Karpas-422 (cell line): Measurements from ENCODE around the gene PRC1. TPM values are rescaled to one million over a fixed set of nuclear protein-coding genes. Genes with fewer than 3 reads are reported as not detected.

Source experiments
- DNase-seq: peaks from one replicate; pipeline ENCODE4 v3.0.0-alpha.2; 2015
- H2AFZ ChIP-seq: fragments of 200-600 bp; sonication (generic); 2 replicates; pipeline ENCODE4 v1.6.1; 2014; ENCODE audit warnings: antibody characterized with exemption, low read length, mixed read lengths
- H3K27ac ChIP-seq: fragments of 200-600 bp; sonication (generic); 2 replicates; pipeline ENCODE4 v1.5.1; 2014; ENCODE audit warnings: mild to moderate bottlenecking, low read length, moderate library complexity
- H3K27me3 ChIP-seq: fragments of 200-600 bp; sonication (generic); 2 replicates; pipeline ENCODE4 v1.6.1; 2014; ENCODE audit warnings: low read length, mixed read lengths
- H3K36me3 ChIP-seq: fragments of 200-600 bp; sonication (generic); 2 replicates; pipeline ENCODE4 v1.6.1; 2014; ENCODE audit warnings: low read length, mixed read lengths; ENCODE audit not compliant: insufficient read depth
- H3K4me1 ChIP-seq: fragments of 200-600 bp; sonication (generic); 2 replicates; pipeline ENCODE4 v1.6.1; 2014; ENCODE audit warnings: mild to moderate bottlenecking, low read length, mixed read lengths
- H3K4me2 ChIP-seq: fragments of 200-600 bp; sonication (generic); 2 replicates; pipeline ENCODE4 v1.6.1; 2014; ENCODE audit warnings: low read length, low read depth, mild to moderate bottlenecking; ENCODE audit not compliant: poor library complexity, severe bottlenecking
- H3K4me3 ChIP-seq: fragments of 200-600 bp; sonication (generic); 2 replicates; pipeline ENCODE4 v1.5.1; 2014; ENCODE audit warnings: mild to moderate bottlenecking, antibody characterized with exemption, low read length, mixed read lengths
- H3K79me2 ChIP-seq: fragments of 200-600 bp; sonication (generic); 2 replicates; pipeline ENCODE4 v1.6.1; 2014; ENCODE audit warnings: mild to moderate bottlenecking, low read length, mixed read lengths
- H3K9ac ChIP-seq: fragments of 200-600 bp; sonication (generic); 2 replicates; pipeline ENCODE4 v1.6.0; 2014; ENCODE audit warnings: low read length
- H3K9me2 ChIP-seq: fragments of 200-600 bp; sonication (generic), shearing (Covaris generic); replicated peaks from 2 replicates; pipeline ENCODE4 v1.6.0; 2014; ENCODE audit warnings: mild to moderate bottlenecking, low read length, moderate library complexity; ENCODE audit not compliant: insufficient read depth
- H3K9me3 ChIP-seq: fragments of 300-700, 200-600 bp; sonication (generic); 2 replicates; pipeline ENCODE4 v1.6.1; 2014; ENCODE audit warnings: low read length, mixed read lengths
- H4K20me1 ChIP-seq: fragments of 200-600 bp; sonication (generic); 2 replicates; pipeline ENCODE4 v1.6.1; 2014; ENCODE audit warnings: mild to moderate bottlenecking, antibody characterized with exemption, low read length, low read depth; ENCODE audit not compliant: insufficient read depth
- total RNA-seq: library from RNA; depleted of rRNA; stranded (reverse); fragments of >200 nt; shearing (Covaris generic); gene quantifications from 2 replicates; pipeline ENCODE4 v1.2.3, GENCODE V29; 2014; ENCODE audit warnings: low replicate concordance

Gene PRC1
- total RNA-seq, 1 experiment from 2014 or later: 87.5 TPM

- Histone ChIP-seq H3K27ac (no peak overlapping the region), H3K79me2 (peaks cover 9% of the 10 kb centered on the region), H3K4me2 (no peak overlapping the region), H3K4me1 (no peaks in the 10 kb centered on the region), H3K36me3 (peaks cover 69% of the 10 kb centered on the region), H3K9me2 (no peaks in the 10 kb centered on the region), H4K20me1 (no peaks in the 10 kb centered on the region), H3K27me3 (no peaks in the 10 kb centered on the region), H2AFZ (no peak overlapping the region), H3K9ac (no peak overlapping the region), H3K9me3 (no peaks in the 10 kb centered on the region), H3K4me3 (no peak overlapping the region)
- DNase-seq: no peak
Measured at GRCh38 chr15:90967206-90967605, 27.1 kb downstream of the PRC1 start.

- DNase-seq: no peak
- Histone ChIP-seq H3K27me3 (no peaks in the 10 kb centered on the region), H2AFZ (no peak overlapping the region), H4K20me1 (no peaks in the 10 kb centered on the region), H3K4me2 (no peak overlapping the region), H3K9me2 (no peaks in the 10 kb centered on the region), H3K4me3 (no peak overlapping the region), H3K27ac (no peak overlapping the region), H3K4me1 (no peaks in the 10 kb centered on the region), H3K9me3 (no peaks in the 10 kb centered on the region), H3K36me3 (peaks cover 74% of the 10 kb centered on the region), H3K79me2 (peaks cover 9% of the 10 kb centered on the region), H3K9ac (no peak overlapping the region)
Measured at GRCh38 chr15:90966262-90966661, 28.1 kb downstream of the PRC1 start.

GRCh38 chr15:90962021-90962420 is 32.3 kb downstream of the PRC1 start:
- H3K79me2 ChIP-seq: peaks cover 14% of the 10 kb centered on the region
- H2AFZ ChIP-seq: no peak overlapping the region
- peaks cover 38% of the 10 kb centered on the region for H3K36me3 ChIP-seq
- no peak overlapping the region for H3K9ac ChIP-seq
- H3K9me3 ChIP-seq: no peaks in the 10 kb centered on the region
- H3K27me3 ChIP-seq: no peaks in the 10 kb centered on the region
- H3K27ac ChIP-seq: no peak overlapping the region
- no peaks in the 10 kb centered on the region for H3K9me2 ChIP-seq
- no peak for DNase-seq
- H3K4me2 ChIP-seq: no peak overlapping the region
- no peak overlapping the region for H3K4me3 ChIP-seq
- no peaks in the 10 kb centered on the region for H3K4me1 ChIP-seq
- no peaks in the 10 kb centered on the region for H4K20me1 ChIP-seq

GRCh38 chr15:90960298-90961091 is 33.8 kb downstream of the PRC1 start:
- Histone ChIP-seq H3K4me2 (no peak overlapping the region), H3K27me3 (no peaks in the 10 kb centered on the region), H3K9me3 (no peaks in the 10 kb centered on the region), H3K9ac (no peak overlapping the region), H4K20me1 (no peaks in the 10 kb centered on the region), H3K36me3 (peaks cover 27% of the 10 kb centered on the region), H3K27ac (no peak overlapping the region), H3K79me2 (peaks cover 21% of the 10 kb centered on the region), H3K9me2 (no peaks in the 10 kb centered on the region), H2AFZ (no peak overlapping the region), H3K4me3 (no peak overlapping the region), H3K4me1 (peaks cover 9% of the 10 kb centered on the region)
- DNase-seq: no peak

- Histone ChIP-seq H2AFZ (no peak overlapping the region), H3K36me3 (peaks cover 23% of the 10 kb centered on the region), H3K9ac (no peak overlapping the region), H3K4me2 (no peak overlapping the region), H3K27me3 (no peaks in the 10 kb centered on the region), H3K9me2 (no peaks in the 10 kb centered on the region), H3K79me2 (peaks cover 24% of the 10 kb centered on the region), H3K4me1 (peaks cover 15% of the 10 kb centered on the region), H3K27ac (no peak overlapping the region), H4K20me1 (no peaks in the 10 kb centered on the region), H3K9me3 (no peaks in the 10 kb centered on the region), H3K4me3 (no peak overlapping the region)
- no peak for DNase-seq
Measured at GRCh38 chr15:90959894-90960293, 34.4 kb downstream of the PRC1 start.

- H3K36me3 ChIP-seq: peaks cover 18% of the 10 kb centered on the region
- no peaks in the 10 kb centered on the region for H3K9me2 ChIP-seq
- H3K4me3 ChIP-seq: no peak overlapping the region
- no peak overlapping the region for H3K4me2 ChIP-seq
- no peaks in the 10 kb centered on the region for H3K27me3 ChIP-seq
- no peak overlapping the region for H3K9ac ChIP-seq
- no peak for DNase-seq
- H3K79me2 ChIP-seq: peaks cover 23% of the 10 kb centered on the region
- no peak overlapping the region for H2AFZ ChIP-seq
- peaks cover 20% of the 10 kb centered on the region for H3K4me1 ChIP-seq
- H3K27ac ChIP-seq: no peak overlapping the region
- H3K9me3 ChIP-seq: no peaks in the 10 kb centered on the region
- no peaks in the 10 kb centered on the region for H4K20me1 ChIP-seq
Measured at GRCh38 chr15:90959028-90959595, 35.2 kb downstream of the PRC1 start.

- H3K4me3 ChIP-seq: no peak overlapping the region
- H3K9ac ChIP-seq: no peak overlapping the region
- no peaks in the 10 kb centered on the region for H3K9me2 ChIP-seq
- H4K20me1 ChIP-seq: no peaks in the 10 kb centered on the region
- no peaks in the 10 kb centered on the region for H3K27me3 ChIP-seq
- no peak for DNase-seq
- peaks cover 20% of the 10 kb centered on the region for H3K79me2 ChIP-seq
- H3K4me2 ChIP-seq: no peak overlapping the region
- H3K27ac ChIP-seq: no peak overlapping the region
- H3K9me3 ChIP-seq: no peaks in the 10 kb centered on the region
- H3K36me3 ChIP-seq: peaks cover 10% of the 10 kb centered on the region
- peaks cover 20% of the 10 kb centered on the region for H3K4me1 ChIP-seq
- H2AFZ ChIP-seq: no peak overlapping the region
Measured at GRCh38 chr15:90957791-90958190, 36.5 kb downstream of the PRC1 start.

GRCh38 chr15:90957031-90957790 is 37.1 kb downstream of the PRC1 start:
- no peak overlapping the region for H3K4me2 ChIP-seq
- H2AFZ ChIP-seq: no peak overlapping the region
- H3K27ac ChIP-seq: no peak overlapping the region
- peaks cover 10% of the 10 kb centered on the region for H3K36me3 ChIP-seq
- H3K9ac ChIP-seq: no peak overlapping the region
- peaks cover 20% of the 10 kb centered on the region for H3K79me2 ChIP-seq
- no peak for DNase-seq
- peaks cover 20% of the 10 kb centered on the region for H3K4me1 ChIP-seq
- no peaks in the 10 kb centered on the region for H3K9me3 ChIP-seq
- no peak overlapping the region for H3K4me3 ChIP-seq
- H3K27me3 ChIP-seq: no peaks in the 10 kb centered on the region
- H4K20me1 ChIP-seq: no peaks in the 10 kb centered on the region
- no peaks in the 10 kb centered on the region for H3K9me2 ChIP-seq
